HPDE6-E6E7 (cell line): ENCODE data around the gene ELN.
"Not testable (repeated sequence)": the region's sequence is repeated elsewhere in the genome, so short reads cannot be mapped to it uniquely, and the experiment has no call there.

Source experiments
- DNase-seq: peaks from one replicate; pipeline ENCODE4 v3.0.0; 2011; ENCODE audit warnings: missing footprints; ENCODE audit errors: extremely low spot score

Gene ELN

GRCh38 chr7:74027683-74028320 is at the start of gene ELN:
Gene ELN (plus strand): TSS chr7:74028173. CDS start chr7:74028188, 15 bp downstream.
- DNase-seq, result no peak

- peak; percentile 55 for DNase-seq
These were observed 49.1 kb upstream of the ELN start for GRCh38 chr7:73978661-73979563.

GRCh38 chr7:73979656-73980055 is 48.3 kb upstream of the ELN start:
- DNase-seq, result not testable (repeated sequence)

GRCh38 chr7:73980206-73980605 is 47.8 kb upstream of the ELN start:
- no peak for DNase-seq

GRCh38 chr7:73981933-73982332 is 46.0 kb upstream of the ELN start:
- DNase-seq, result no peak

- no peak for DNase-seq
These were observed 44.4 kb upstream of the ELN start for GRCh38 chr7:73983437-73984164.

GRCh38 chr7:73984481-73985205 is 43.3 kb upstream of the ELN start:
- DNase-seq, result no peak

GRCh38 chr7:73985737-73986141 is 42.2 kb upstream of the ELN start:
- DNase-seq, result no peak

- no peak for DNase-seq
These were observed 41.8 kb upstream of the ELN start for GRCh38 chr7:73986158-73986631.

GRCh38 chr7:73987298-73987697 is 40.7 kb upstream of the ELN start:
- no peak for DNase-seq

- DNase-seq, result no peak
These were observed 39.8 kb upstream of the ELN start for GRCh38 chr7:73988197-73988596.

- DNase-seq, result no peak
These were observed 36.4 kb upstream of the ELN start for GRCh38 chr7:73991522-73992100.

- no peak for DNase-seq
These were observed 35.8 kb upstream of the ELN start for GRCh38 chr7:73992101-73992562.

- no peak for DNase-seq
These were observed 34.0 kb upstream of the ELN start for GRCh38 chr7:73994023-73994422.

GRCh38 chr7:73994761-73995160 is 33.2 kb upstream of the ELN start:
- DNase-seq, result no peak

GRCh38 chr7:73995330-73995729 is 32.6 kb upstream of the ELN start:
- DNase-seq, result no peak

GRCh38 chr7:73995821-73996511 is 32.0 kb upstream of the ELN start:
- DNase-seq, result no peak

- DNase-seq, result no peak
These were observed 30.9 kb upstream of the ELN start for GRCh38 chr7:73997056-73997455.

GRCh38 chr7:73999664-74000435 is 28.1 kb upstream of the ELN start:
- no peak for DNase-seq
